AG04449 (cell line): ENCODE data around the gene RIPK1.
"Not testable (repeated sequence)": the region's sequence is repeated elsewhere in the genome, so short reads cannot be mapped to it uniquely, and the experiment has no call there.

Experiments
- CTCF ChIA-PET: fragments of 350-600 bp; formaldehyde crosslinking; extraction: SDS; loops from one replicate; lab custom pipeline; 2021; ENCODE audit warnings: antibody characterized with exemption; lab: Yijun Ruan, JAX
- POLR2A ChIA-PET: fragments of 400-600, 350-600 bp; formaldehyde crosslinking; extraction: SDS; loops from one replicate; lab custom pipeline; 2020; ENCODE audit warnings: antibody characterized with exemption, inconsistent platforms; lab: Yijun Ruan, JAX
- DNase-seq: peaks from one replicate; pipeline ENCODE4 v3.0.0-alpha.2; 2010; ENCODE audit warnings: low read depth, low spot score
- H3K4me3 ChIP-seq: 2 replicates; pipeline ENCODE4 v1.5.1; 2011; ENCODE audit warnings: low read depth, mild to moderate bottlenecking, control low read depth, low read length
- CTCF ChIP-seq: IDR thresholded peaks from one replicate; pipeline ENCODE4 v1.5.1; 2011; ENCODE audit warnings: mild to moderate bottlenecking, moderate library complexity, low read length, control low read depth, inconsistent platforms; ENCODE audit not compliant: insufficient read depth; ENCODE audit errors: missing control alignments

Gene RIPK1

DNA sequence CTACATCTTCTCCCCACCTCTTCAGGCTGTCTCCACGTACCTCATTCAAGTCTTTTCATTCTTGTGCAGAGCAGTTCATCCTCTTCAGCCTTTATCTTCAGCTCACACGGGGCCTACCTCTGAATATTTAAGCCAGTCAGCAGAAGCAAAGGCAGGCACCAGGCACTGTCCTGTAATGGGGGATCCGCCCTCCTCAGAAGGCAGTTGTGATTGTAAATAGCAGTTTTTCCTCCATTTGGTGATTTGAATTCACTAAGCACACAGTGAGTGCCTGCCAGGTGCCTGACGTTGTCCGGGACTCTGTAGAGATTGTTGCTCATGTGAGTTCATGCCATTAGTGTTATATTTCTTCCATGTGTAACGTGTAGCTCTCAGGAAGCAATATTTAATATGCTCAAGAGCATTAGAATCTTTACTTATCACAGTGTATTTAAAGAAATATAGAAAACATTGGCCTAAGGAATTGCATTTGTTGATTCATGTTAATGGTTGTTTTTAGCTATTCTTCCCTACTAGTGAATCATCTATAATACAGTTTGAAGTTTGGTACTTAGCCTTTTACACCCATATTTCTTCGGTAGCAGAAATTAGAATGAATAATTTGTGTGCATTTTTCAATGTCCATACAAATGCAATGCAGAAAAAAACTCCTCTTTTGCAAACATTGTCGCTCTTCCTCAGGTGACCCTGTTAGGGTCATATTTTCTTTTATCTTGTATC lies 68.2 kb downstream of the RIPK1 start:
- ChIA-PET CTCF (interaction anchor here (0.8 to 1.5 kb wide), 7 partner anchors 9 to 121 kb away, joined by 3 to 5 read pairs (median 3); partner anchors contain the start of gene TUBB2A), POLR2A (no interaction called here)
- no peak for DNase-seq
- no peak overlapping the region for H3K4me3 ChIP-seq
- no peak for TF ChIP-seq CTCF

DNA sequence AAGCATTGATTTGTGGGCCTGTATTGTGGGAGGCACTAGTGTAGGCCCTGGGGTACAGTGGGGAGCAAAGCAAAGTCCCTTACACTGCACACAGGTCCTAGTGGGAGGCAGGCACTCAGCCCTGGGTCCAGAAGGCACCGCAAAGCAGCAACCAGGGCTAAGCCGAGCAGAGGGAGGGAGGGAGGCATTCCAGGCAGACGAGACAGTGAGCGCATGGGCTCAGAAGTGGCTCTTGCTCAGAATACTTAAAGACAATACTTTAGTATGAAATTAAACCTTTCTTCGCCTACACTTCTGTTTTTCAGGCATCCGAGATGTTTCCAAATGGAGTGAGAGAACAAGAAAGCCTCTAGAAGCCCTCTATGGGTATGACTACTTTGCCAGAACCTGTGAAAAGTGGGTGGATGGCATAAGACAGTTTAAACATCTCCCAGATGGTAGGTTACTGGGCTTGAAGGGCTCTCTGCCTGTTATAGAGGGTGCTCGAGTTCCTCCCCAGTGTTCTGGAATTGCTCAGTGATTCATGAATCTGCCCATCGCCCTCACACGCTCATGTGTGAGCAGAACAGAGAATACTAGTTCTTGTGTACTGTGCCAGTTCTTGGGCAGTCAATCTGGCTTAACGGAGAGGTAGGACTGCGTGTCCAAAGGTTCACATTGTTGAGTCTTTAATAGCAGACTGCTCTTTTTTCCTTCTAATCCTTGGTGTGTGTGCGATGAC lies 68.9 kb downstream of the RIPK1 start:
- H3K4me3 ChIP-seq: no peak overlapping the region

GRCh38 chr6:3137873-3138272 lies 69.6 kb downstream of the RIPK1 start:
- CTCF ChIA-PET: interaction anchor here (0.9 to 6.0 kb wide), 8 partner anchors 10 to 114 kb away, joined by 3 to 34 read pairs (median 4); partner anchors contain the start of gene TUBB2A
- H3K4me3 ChIP-seq, DNase-seq, POLR2A ChIA-PET: not testable (repeated sequence)

More for the DNA sequence above, 68.9 kb downstream of the RIPK1 start:
- no peak for TF ChIP-seq CTCF
- DNase-seq: no peak
- ChIA-PET POLR2A (no interaction called here), CTCF (interaction anchor here (0.8 to 6.0 kb wide), 8 partner anchors 10 to 120 kb away, joined by 3 to 34 read pairs (median 3); partner anchors contain the start of gene TUBB2A)

DNA sequence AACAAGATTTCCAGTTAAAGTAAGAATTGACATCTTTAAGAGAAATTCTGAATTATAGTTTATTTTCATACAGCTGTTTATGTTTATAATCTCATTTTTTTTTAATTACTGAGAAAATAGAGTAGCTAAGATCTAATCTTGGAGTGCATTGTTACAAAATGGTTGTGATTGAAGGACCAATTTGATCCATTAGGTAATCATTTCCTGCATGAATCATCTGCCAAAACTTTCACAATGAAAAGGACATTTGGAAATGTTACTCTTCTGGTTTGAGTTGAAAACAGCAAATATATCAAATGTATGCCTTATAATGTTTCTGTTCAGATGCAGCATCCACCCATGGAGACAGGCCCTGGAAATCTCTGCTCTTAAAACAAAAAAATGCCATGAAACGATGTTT lies 70.0 kb downstream of the RIPK1 start:
- POLR2A ChIA-PET: interaction anchor here (0.7 kb wide), 1 partner anchor 158 kb away, joined by 3 read pairs; no protein-coding TSS in a partner anchor

GRCh38 chr6:3139090-3139903 lies 71.0 kb downstream of the RIPK1 start:
- CTCF ChIA-PET: interaction anchor here (1.0 to 6.0 kb wide), 11 partner anchors 9 to 112 kb away, joined by 3 to 34 read pairs (median 5); partner anchors contain the start of gene TUBB2A
- POLR2A ChIA-PET: interaction anchor here (0.7 to 1.2 kb wide), 5 partner anchors 11 to 1232 kb away, joined by 3 to 5 read pairs (median 3); partner anchors contain the start of gene TUBB2A
- no peak for DNase-seq
- TF ChIP-seq CTCF: no peak
- no peak overlapping the region for H3K4me3 ChIP-seq

More for the DNA sequence above, 70.0 kb downstream of the RIPK1 start:
- DNase-seq: no peak
- CTCF ChIA-PET: interaction anchor here (0.9 to 6.0 kb wide), 8 partner anchors 10 to 113 kb away, joined by 3 to 34 read pairs (median 4); partner anchors contain the start of gene TUBB2A
- TF ChIP-seq CTCF: no peak
- H3K4me3 ChIP-seq: no peak overlapping the region

DNA sequence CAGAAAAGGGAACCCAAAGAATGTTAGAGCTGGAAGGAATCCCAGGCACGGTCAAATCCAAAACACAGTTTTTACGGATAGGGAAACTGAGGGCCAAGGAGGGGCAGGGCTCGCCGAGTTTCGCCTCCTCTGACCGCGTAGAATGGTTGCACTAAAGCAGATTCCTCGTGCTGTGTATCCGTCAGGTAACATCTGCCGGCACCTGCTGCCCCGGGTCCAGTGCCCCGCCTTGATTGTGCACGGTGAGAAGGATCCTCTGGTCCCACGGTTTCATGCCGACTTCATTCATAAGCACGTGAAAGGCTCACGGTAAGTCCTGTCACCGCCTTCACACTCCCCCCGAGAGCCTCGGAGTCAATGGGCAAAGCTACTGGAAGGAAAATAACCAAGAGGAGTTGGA lies 71.9 kb downstream of the RIPK1 start:
- CTCF ChIA-PET: interaction anchor here (1.0 to 6.0 kb wide), 7 partner anchors 8 to 111 kb away, joined by 3 to 34 read pairs (median 5); partner anchors contain the start of gene TUBB2A
- POLR2A ChIA-PET: interaction anchor here (1.2 kb wide), 1 partner anchor 17 kb away, joined by 5 read pairs; the partner anchor contains the start of gene TUBB2A
- no peak for DNase-seq
- TF ChIP-seq CTCF: no peak
- H3K4me3 ChIP-seq: no peak overlapping the region
